Measurements from ENCODE around the gene CRISPLD2.
"Not testable (repeated sequence)": the region's sequence is repeated elsewhere in the genome, so short reads cannot be mapped to it uniquely, and the experiment has no call there.

The CRISPLD2 gene

DNA sequence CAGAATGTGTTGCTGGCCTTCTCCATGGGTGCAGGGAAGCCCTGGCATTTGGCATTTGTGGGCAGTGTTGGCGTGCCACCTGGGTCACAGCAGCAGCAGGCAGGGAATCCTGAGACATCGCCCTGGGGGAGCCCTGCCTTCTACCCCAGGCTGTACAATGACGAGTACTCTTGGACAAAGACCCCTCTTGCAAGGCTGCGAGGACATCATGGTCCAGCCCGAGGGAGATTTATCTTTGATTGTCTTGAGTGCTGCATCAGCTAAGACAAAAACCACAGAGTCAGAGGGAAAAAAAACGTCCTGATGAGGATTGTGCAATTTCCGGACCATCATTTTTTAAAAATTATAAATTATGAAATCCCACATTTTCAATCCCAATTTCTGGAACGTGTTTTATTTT is 3.7 kb downstream of the CRISPLD2 start:
- Mint-ChIP-seq H3K27ac (no peak overlapping the region), H3K4me1 (peaks cover 9% of the 10 kb centered on the region), H3K27me3 (peaks cover 44% of the 10 kb centered on the region), H3K9me3 (no peaks in the 10 kb centered on the region), H3K4me3 (no peak overlapping the region), H3K36me3 (ENCODE audit: low read depth) (no peaks in the 10 kb centered on the region)
- ATAC-seq (no peak), DNase-seq (no peak)

DNA sequence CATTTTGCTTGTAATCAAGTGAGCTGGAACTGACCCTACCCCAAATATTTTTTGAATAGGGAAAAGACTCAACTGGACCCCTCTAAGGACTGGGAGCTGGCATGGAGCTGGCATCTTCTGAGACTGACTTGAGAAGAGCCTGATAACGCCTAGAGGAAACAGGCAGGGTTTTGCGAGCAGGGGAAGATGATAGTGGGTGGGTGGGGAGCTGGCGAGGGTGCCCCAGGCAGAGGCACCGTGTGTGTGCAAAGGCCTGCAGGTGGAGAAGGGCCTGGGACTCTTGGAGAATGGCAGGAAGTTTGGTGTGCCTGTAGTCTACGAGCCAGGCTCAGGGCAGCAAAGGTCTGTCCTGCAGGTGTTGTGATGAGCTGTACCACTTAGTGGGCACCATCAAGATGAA is 4.1 kb downstream of the CRISPLD2 start:
- no peak overlapping the region for H3K4me3 Mint-ChIP-seq

DNA sequence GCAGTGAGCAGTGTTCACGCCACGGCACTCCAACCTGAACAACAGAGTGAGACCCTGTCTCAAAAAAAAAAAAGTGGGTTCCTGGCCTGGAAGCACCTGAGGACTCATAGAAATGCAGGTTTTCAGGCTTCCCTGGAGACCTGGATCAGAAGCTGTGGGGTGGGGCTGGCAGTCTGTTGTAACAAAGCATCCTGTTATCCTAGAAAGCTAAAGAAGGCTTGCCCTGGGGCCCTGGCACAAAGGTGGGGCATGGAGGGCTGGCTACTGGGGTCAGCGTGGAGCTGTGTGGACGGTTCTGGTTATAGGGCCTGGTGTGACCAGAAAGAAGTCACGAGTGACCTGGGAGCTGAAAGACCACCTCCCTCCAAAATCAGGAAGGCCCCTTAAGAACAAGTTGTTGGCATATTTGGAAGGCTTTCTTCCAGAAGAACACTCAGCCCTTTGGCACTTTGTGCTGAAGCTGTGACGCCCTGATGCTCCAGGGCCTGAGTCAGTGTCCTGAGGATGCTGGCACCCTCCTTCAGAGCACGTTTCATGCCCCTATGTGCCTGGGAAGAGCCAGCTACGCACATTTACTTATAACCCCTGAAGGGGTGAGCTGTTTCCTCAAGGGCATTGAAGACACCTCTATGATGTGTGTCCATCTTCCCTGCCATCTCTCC is 6.2 kb downstream of the CRISPLD2 start:
- ATAC-seq = no peak
- Mint-ChIP-seq H3K36me3 (ENCODE audit: low read depth) (no peaks in the 10 kb centered on the region), H3K27me3 (peaks cover 30% of the 10 kb centered on the region), H3K9me3 (no peaks in the 10 kb centered on the region), H3K4me3 (no peak overlapping the region), H3K4me1 (no peaks in the 10 kb centered on the region), H3K27ac (no peak overlapping the region)
- no peak for DNase-seq

More for the DNA sequence above, 4.1 kb downstream of the CRISPLD2 start:
- no peak for DNase-seq
- peaks cover 40% of the 10 kb centered on the region for H3K27me3 Mint-ChIP-seq
- H3K27ac Mint-ChIP-seq = no peak overlapping the region
- no peaks in the 10 kb centered on the region for H3K36me3 Mint-ChIP-seq (ENCODE audit: low read depth)
- ATAC-seq = no peak
- H3K9me3 Mint-ChIP-seq = no peaks in the 10 kb centered on the region
- peaks cover 9% of the 10 kb centered on the region for H3K4me1 Mint-ChIP-seq

- Mint-ChIP-seq H3K4me3 (no peak overlapping the region), H3K9me3 (no peaks in the 10 kb centered on the region), H3K4me1 (no peaks in the 10 kb centered on the region), H3K36me3 (ENCODE audit: low read depth) (no peaks in the 10 kb centered on the region), H3K27me3 (peaks cover 26% of the 10 kb centered on the region), H3K27ac (no peak overlapping the region)
- ATAC-seq = no peak
- DNase-seq = no peak
Measured at GRCh38 chr16:84826558-84826941, 6.8 kb downstream of the CRISPLD2 start.

DNA sequence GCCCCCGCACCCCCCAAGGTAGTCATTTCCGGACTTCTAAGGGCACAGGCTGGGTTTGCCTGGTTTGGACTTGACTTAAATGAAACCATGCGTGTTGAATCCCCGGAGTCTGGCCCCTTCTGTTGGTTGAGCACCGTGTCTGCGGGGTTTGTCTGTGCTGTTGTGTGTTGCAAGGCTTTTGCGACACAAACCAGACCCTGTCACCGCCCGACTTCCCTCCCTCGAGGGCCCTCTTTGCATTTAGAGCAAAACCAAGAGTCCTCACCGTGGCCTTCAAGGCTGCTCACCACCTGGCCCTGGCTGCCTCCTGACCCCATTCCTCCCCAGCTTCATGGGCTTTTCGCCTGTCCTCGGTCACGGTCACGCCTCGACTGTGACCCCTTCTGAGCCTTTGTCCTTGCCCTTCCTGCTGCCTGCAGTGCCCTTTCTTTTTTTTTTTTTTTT is 7.4 kb downstream of the CRISPLD2 start:
- H3K36me3 Mint-ChIP-seq (ENCODE audit: low read depth) = no peaks in the 10 kb centered on the region
- ATAC-seq = no peak
- DNase-seq = no peak
- no peak overlapping the region for H3K27ac Mint-ChIP-seq
- no peaks in the 10 kb centered on the region for H3K4me1 Mint-ChIP-seq
- no peaks in the 10 kb centered on the region for H3K9me3 Mint-ChIP-seq
- H3K4me3 Mint-ChIP-seq = no peak overlapping the region
- H3K27me3 Mint-ChIP-seq = peaks cover 20% of the 10 kb centered on the region

DNA sequence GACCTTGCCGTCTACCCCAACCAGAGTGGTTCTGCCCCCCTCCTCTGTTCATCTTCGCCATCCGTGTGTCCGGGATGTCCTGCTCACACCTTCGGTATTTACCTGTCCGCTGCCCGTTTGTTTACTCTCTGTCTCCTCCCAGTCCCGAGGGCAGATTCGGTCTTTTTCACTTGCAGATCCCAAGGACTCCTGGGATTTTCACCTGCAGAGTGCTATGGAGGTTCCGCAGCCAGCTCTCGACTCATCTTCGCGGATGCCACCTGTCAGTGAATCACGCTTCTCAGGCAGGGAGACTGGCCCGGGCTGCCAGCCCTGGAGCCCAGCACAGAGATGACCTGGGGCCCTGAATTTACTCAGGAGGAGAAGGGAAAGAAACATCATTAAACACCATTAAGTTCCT is 8.1 kb downstream of the CRISPLD2 start:
- Mint-ChIP-seq H3K4me1 (no peaks in the 10 kb centered on the region), H3K9me3 (no peaks in the 10 kb centered on the region), H3K27me3 (peaks cover 17% of the 10 kb centered on the region), H3K4me3 (no peak overlapping the region), H3K36me3 (ENCODE audit: low read depth) (no peaks in the 10 kb centered on the region), H3K27ac (no peak overlapping the region)
- ATAC-seq (no peak), DNase-seq (no peak)

GRCh38 chr16:84828322-84828721 is 8.5 kb downstream of the CRISPLD2 start:
- Mint-ChIP-seq H3K27me3 (peaks cover 14% of the 10 kb centered on the region), H3K27ac (no peak overlapping the region), H3K36me3 (ENCODE audit: low read depth) (no peaks in the 10 kb centered on the region), H3K4me3 (no peak overlapping the region), H3K4me1 (no peaks in the 10 kb centered on the region), H3K9me3 (no peaks in the 10 kb centered on the region)
- DNase-seq = no peak
- ATAC-seq = no peak

DNA sequence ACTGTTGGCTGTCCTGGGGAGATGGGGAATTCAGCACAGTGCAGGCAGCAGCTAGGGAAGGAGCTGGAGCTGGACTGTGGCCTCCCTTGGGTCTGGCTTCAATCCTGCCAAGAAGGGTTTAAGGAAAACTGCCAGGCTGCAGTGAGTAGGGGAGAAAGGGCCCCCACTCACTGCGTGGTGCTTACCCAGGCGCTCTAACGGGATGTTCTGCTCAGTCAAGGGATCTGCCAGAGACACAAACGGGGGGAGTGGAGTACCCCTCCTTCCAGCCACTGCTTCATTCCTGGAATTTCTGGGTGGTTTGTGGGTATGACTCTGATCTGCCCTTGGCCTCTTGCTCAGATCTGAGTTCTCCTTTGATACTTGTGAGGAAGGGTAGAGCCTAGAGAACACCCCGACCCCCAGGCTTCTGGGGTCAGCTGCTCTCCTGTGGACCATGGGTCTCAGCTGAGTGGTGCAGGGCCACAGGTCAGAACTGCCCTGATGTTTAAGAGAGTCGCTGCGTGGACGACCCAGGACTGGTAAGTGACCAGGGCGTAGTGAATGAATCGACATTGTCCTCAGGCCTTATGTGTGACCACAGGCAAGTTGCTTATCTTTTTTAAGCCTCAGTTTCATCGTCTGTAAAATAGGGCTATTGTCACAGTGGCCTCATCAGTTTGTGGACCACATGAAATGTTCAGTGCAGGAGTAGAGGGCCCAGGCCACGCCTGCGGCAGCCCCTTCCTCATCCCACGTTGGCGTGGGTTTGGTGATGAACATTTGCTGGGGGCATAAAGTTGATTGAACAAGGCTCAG is 9.6 kb downstream of the CRISPLD2 start:
- no peak for ATAC-seq
- Mint-ChIP-seq H3K36me3 (ENCODE audit: low read depth) (no peaks in the 10 kb centered on the region), H3K4me1 (no peaks in the 10 kb centered on the region), H3K27ac (no peak overlapping the region), H3K4me3 (no peak overlapping the region), H3K9me3 (no peaks in the 10 kb centered on the region), H3K27me3 (peaks cover 8% of the 10 kb centered on the region)
- no peak for DNase-seq

DNA sequence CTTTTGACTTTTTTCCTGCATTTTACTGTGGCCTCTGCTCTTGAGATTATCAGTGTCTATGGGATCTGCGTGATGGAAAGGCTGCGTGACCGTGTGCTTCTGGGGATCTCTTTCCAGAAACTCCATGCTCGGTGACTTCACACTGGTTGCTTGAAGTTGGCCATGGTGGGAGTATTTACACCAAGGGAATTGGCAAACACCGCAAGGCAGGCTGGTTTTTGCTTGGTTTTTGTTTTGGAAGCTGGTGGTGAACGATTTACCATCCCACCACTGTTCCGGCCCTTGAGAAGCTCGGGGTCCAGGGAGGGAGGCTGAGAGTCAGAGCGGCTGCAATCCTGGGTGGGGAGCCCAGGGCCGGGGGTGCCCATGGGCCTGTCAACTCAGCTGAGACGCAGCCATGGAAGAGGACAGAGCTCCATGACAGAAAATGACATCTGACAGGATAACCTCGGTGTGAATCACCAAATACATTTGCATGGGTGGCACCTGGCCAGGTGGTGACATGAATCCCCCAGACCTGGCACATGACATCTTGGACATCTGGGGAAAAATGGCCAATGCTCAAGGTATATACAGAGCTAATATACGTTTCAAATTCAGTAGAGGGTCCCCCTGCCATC is 11.1 kb downstream of the CRISPLD2 start:
- Mint-ChIP-seq H3K36me3 (ENCODE audit: low read depth) (no peaks in the 10 kb centered on the region), H3K9me3 (no peaks in the 10 kb centered on the region), H3K4me1 (no peaks in the 10 kb centered on the region), H3K27me3 (peaks cover 7% of the 10 kb centered on the region), H3K4me3 (no peak overlapping the region), H3K27ac (no peak overlapping the region)
- DNase-seq (no peak), ATAC-seq (no peak)

DNA sequence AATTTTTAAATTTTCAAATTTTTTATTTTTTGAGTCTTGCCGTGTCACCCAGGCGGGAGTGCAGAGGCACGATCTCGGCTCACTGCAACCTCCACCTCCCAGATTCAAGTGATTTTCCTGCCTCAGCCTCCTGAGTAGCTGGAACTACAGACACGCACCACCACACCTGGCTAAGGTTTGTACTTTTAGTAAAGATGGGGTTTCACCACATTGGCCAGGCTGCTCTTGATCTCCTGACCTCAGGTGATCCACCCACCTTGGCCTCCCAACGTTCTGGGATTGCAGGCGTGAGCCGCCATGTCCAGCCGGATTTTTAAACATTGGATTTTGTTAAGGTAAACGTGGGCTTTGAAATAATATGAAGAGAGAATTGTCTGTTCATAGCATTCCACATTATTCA is 11.9 kb downstream of the CRISPLD2 start:
- not testable (repeated sequence) for ATAC-seq; H3K36me3 Mint-ChIP-seq (ENCODE audit: low read depth); H3K9me3 Mint-ChIP-seq; H3K27me3 Mint-ChIP-seq; H3K4me3 Mint-ChIP-seq; DNase-seq; H3K27ac Mint-ChIP-seq; H3K4me1 Mint-ChIP-seq

- Mint-ChIP-seq H3K36me3 (ENCODE audit: low read depth) (no peaks in the 10 kb centered on the region), H3K4me1 (no peaks in the 10 kb centered on the region), H3K27ac (no peak overlapping the region), H3K9me3 (no peaks in the 10 kb centered on the region), H3K4me3 (no peak overlapping the region), H3K27me3 (peaks cover 7% of the 10 kb centered on the region)
- DNase-seq = no peak
- ATAC-seq = no peak
Measured at GRCh38 chr16:84832488-84833143, 12.8 kb downstream of the CRISPLD2 start.

DNA sequence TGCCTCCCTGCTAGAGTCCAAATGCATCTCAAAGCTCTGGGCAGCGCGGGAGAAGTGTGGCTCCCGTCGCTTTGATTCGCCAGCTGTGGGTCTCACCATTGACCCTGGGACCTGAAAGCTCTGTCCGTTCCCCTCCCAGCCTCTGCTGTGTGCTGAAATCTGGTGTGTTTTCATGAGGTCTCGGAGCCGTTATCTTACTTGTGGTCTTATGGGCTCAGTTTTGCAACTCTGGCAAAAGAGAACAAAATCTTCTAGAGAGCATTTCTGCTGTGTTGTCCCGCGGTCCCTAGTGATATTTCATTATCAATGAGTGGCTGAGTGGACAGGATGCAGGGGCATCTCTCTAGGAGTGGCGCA is 13.3 kb downstream of the CRISPLD2 start:
- no peak overlapping the region for H3K27ac Mint-ChIP-seq
- H3K27me3 Mint-ChIP-seq = peaks cover 4% of the 10 kb centered on the region
- no peaks in the 10 kb centered on the region for H3K36me3 Mint-ChIP-seq (ENCODE audit: low read depth)
- no peaks in the 10 kb centered on the region for H3K9me3 Mint-ChIP-seq
- no peaks in the 10 kb centered on the region for H3K4me1 Mint-ChIP-seq
- ATAC-seq (no peak), DNase-seq (no peak)
- H3K4me3 Mint-ChIP-seq = no peak overlapping the region

GRCh38 chr16:84833542-84834402 is 14.0 kb downstream of the CRISPLD2 start:
- Mint-ChIP-seq H3K27me3 (peaks cover 4% of the 10 kb centered on the region), H3K9me3 (no peaks in the 10 kb centered on the region), H3K27ac (no peak overlapping the region), H3K4me1 (no peaks in the 10 kb centered on the region), H3K36me3 (ENCODE audit: low read depth) (no peaks in the 10 kb centered on the region), H3K4me3 (no peak overlapping the region)
- DNase-seq = no peak
- no peak for ATAC-seq

DNA sequence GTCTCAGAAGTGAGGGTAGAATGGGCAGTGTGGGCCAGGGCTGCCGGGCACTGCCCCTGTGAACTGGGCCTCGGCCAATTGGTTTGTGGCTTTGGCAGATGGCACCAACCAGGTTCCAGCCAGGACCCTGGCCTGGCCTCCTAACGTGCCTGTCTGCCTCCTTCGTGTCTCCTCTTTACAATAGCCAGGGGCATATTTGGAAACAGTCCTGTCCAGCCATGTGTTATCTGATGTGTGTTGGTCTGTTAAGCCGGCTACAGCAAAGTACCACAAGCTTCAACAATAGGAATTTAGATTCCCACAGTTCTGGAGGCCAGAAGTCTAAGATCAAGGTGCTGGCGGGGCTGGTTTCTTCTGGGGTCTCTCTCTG is 14.6 kb downstream of the CRISPLD2 start:
- no peak overlapping the region for H3K27ac Mint-ChIP-seq
- no peaks in the 10 kb centered on the region for H3K4me1 Mint-ChIP-seq
- no peak for DNase-seq
- ATAC-seq = no peak
- peaks cover 3% of the 10 kb centered on the region for H3K27me3 Mint-ChIP-seq
- no peak overlapping the region for H3K4me3 Mint-ChIP-seq
- no peaks in the 10 kb centered on the region for H3K36me3 Mint-ChIP-seq (ENCODE audit: low read depth)
- no peaks in the 10 kb centered on the region for H3K9me3 Mint-ChIP-seq

All from activated naive CD8-positive, alpha-beta T cell treated with anti-CD3 and anti-CD28 coated beads, Interleukin-2, amount 50 U/mL, for 24 hours (primary cell).